IMR-90 (cell line): ENCODE results near the gene CDH23. TPM values are rescaled to one million over a fixed set of nuclear protein-coding genes. Genes with fewer than 3 reads are reported as not detected.

Source experiments
- ATAC-seq: fragments of 200-7000 bp; cut with Tn5 transposase; 2 replicates; pipeline ENCODE4 v1.9.1; 2020; ENCODE audit warnings: low read depth, mild to moderate bottlenecking, moderate library complexity
- BruUV-seq: library from RNA; stranded (reverse); fragments of 400-500 nt; replicated peaks from 2 replicates; lab custom pipeline; 2021; lab: Mats Ljungman, UMichigan
- CTCF ChIA-PET: fragments of 300-600 bp; formaldehyde crosslinking; extraction: SDS; loops from one replicate; lab custom pipeline; 2021; ENCODE audit warnings: antibody characterized with exemption; lab: Yijun Ruan, JAX
- POLR2A ChIA-PET: fragments of 300-600 bp; sonication (Branson Sonifier 250); formaldehyde crosslinking; loops from one replicate; lab custom pipeline; 2022; ENCODE audit warnings: antibody characterized with exemption; ENCODE audit not compliant: unreplicated experiment; lab: Charles Lee
- DNase-seq: peaks from one replicate; pipeline ENCODE4 v3.0.0; 2013
- H2AFZ ChIP-seq: replicated peaks from 2 replicates; pipeline ENCODE3; 2013; ENCODE audit warnings: low read length, mild to moderate bottlenecking; ENCODE audit not compliant: poor library complexity
- H2AK5ac ChIP-seq: 2 replicates; pipeline ENCODE4 v1.6.1; 2013; ENCODE audit warnings: low read depth, low read length, inconsistent platforms
- H2AK9ac ChIP-seq: replicated peaks from 2 replicates; pipeline ENCODE3; 2013; ENCODE audit warnings: mild to moderate bottlenecking, low read depth, low read length, moderate library complexity; ENCODE audit not compliant: poor library complexity
- H2BK120ac ChIP-seq: 2 replicates; pipeline ENCODE4 v1.6.1; 2013; ENCODE audit warnings: low read depth, low read length, inconsistent platforms
- H2BK15ac ChIP-seq: 3 replicates; pipeline ENCODE4 v1.6.1; 2013; ENCODE audit warnings: low read depth, low read length, inconsistent platforms
- H2BK20ac ChIP-seq: 2 replicates; pipeline ENCODE4 v1.6.1; 2013; ENCODE audit warnings: low read depth, mild to moderate bottlenecking, inconsistent platforms, low read length, moderate library complexity
- H2BK5ac ChIP-seq: 2 replicates; pipeline ENCODE4 v1.6.1; 2013; ENCODE audit warnings: mild to moderate bottlenecking, low read depth, low read length, inconsistent platforms; ENCODE audit not compliant: poor library complexity, severe bottlenecking
- H3K14ac ChIP-seq: replicated peaks from 2 replicates; pipeline ENCODE4 v1.6.1; 2013; ENCODE audit warnings: low read depth, low read length, inconsistent platforms
- H3K18ac ChIP-seq: 2 replicates; pipeline ENCODE4 v1.6.1; 2013; ENCODE audit warnings: low read depth, low read length, control low read depth
- H3K23ac ChIP-seq: 2 replicates; pipeline ENCODE4 v1.6.1; 2013; ENCODE audit warnings: low read depth, low read length, inconsistent platforms
- H3K27ac ChIP-seq: 2 replicates; pipeline ENCODE4 v1.5.1; 2013; ENCODE audit warnings: mild to moderate bottlenecking, control low read depth, low read length; ENCODE audit not compliant: insufficient read depth
- H3K27me3 ChIP-seq: 2 replicates; pipeline ENCODE4 v1.6.1; 2013; ENCODE audit warnings: low read length; ENCODE audit not compliant: control insufficient read depth, insufficient read depth
- H3K36me3 ChIP-seq: 2 replicates; pipeline ENCODE4 v1.6.1; 2013; ENCODE audit warnings: low read length, mixed read lengths; ENCODE audit not compliant: control insufficient read depth, insufficient read depth
- H3K4ac ChIP-seq: 2 replicates; pipeline ENCODE4 v1.6.1; 2013; ENCODE audit warnings: low read depth, low read length, inconsistent platforms
- H3K4me1 ChIP-seq: 2 replicates; pipeline ENCODE4 v1.6.1; 2013; ENCODE audit warnings: low read length, mixed read lengths; ENCODE audit not compliant: control insufficient read depth, insufficient read depth
- H3K4me2 ChIP-seq: 2 replicates; pipeline ENCODE4 v1.6.1; 2013; ENCODE audit warnings: low read depth, mild to moderate bottlenecking, control low read depth, low read length, moderate library complexity
- H3K4me3 ChIP-seq: 2 replicates; pipeline ENCODE4 v1.5.1; 2013; ENCODE audit warnings: low read depth, mild to moderate bottlenecking, control low read depth, low read length, moderate library complexity; ENCODE audit not compliant: insufficient read depth
- H3K56ac ChIP-seq: 2 replicates; pipeline ENCODE4 v1.6.1; 2013; ENCODE audit warnings: low read length, inconsistent platforms; ENCODE audit not compliant: insufficient read depth; ENCODE audit errors: extremely low read depth
- H3K79me1 ChIP-seq, 2 experiments: 2 replicates each; pipeline ENCODE4 v1.6.1; 2013; ENCODE audit warnings: low read length in 2 of 2, inconsistent platforms in 1 of 2, low read depth in 1 of 2
- H3K9ac ChIP-seq: 2 replicates; pipeline ENCODE4 v1.6.1; 2013; ENCODE audit warnings: low read depth, low read length, control low read depth
- H3K9me1 ChIP-seq: 2 replicates; pipeline ENCODE4 v1.6.1; 2013; ENCODE audit warnings: low read length, inconsistent platforms; ENCODE audit not compliant: insufficient read depth
- H3K9me3 ChIP-seq: 2 replicates; pipeline ENCODE4 v1.6.1; 2013; ENCODE audit warnings: low read length; ENCODE audit not compliant: control insufficient read depth, insufficient read depth
- H4K20me1 ChIP-seq: 2 replicates; pipeline ENCODE4 v1.6.1; 2013; ENCODE audit warnings: low read length, inconsistent platforms; ENCODE audit not compliant: insufficient read depth
- H4K5ac ChIP-seq: 2 replicates; pipeline ENCODE4 v1.6.1; 2013; ENCODE audit warnings: mild to moderate bottlenecking, low read depth, low read length, control low read depth
- H4K8ac ChIP-seq, 2 experiments: 2 replicates each; pipeline ENCODE4 v1.6.1; 2013; ENCODE audit warnings: low read depth in 2 of 2, low read length in 2 of 2, control low read depth in 1 of 2, inconsistent platforms in 1 of 2
- H4K91ac ChIP-seq: 2 replicates; pipeline ENCODE4 v1.6.1; 2013; ENCODE audit warnings: low read depth, low read length, inconsistent platforms; ENCODE audit not compliant: insufficient read depth
- BHLHE40 ChIP-seq: fragments of 150-350 bp; IDR thresholded peaks from 2 replicates; pipeline ENCODE4 v1.6.1; 2016; ENCODE audit warnings: mild to moderate bottlenecking, low read depth, low read length
- CEBPB ChIP-seq: IDR thresholded peaks from 2 replicates; pipeline ENCODE4 v1.6.1; 2012; ENCODE audit warnings: low read depth, low read length, improper control_type of control experiment
- CHD1 ChIP-seq: IDR thresholded peaks from 2 replicates; pipeline ENCODE4 v1.6.1; 2012; ENCODE audit warnings: low read depth, low read length, improper control_type of control experiment
- FOS ChIP-seq: fragments of 150-350 bp; IDR thresholded peaks from 2 replicates; pipeline ENCODE4 v1.6.1; 2016; ENCODE audit warnings: low read depth, low read length
- MAFK ChIP-seq: IDR thresholded peaks from 2 replicates; pipeline ENCODE4 v1.6.1; 2012; ENCODE audit warnings: low read depth, low read length, improper control_type of control experiment
- MAZ ChIP-seq: IDR thresholded peaks from 2 replicates; pipeline ENCODE4 v1.6.1; 2012; ENCODE audit warnings: low read depth, mild to moderate bottlenecking, low read length, improper control_type of control experiment, moderate library complexity, borderline replicate concordance
- MXI1 ChIP-seq: IDR thresholded peaks from 2 replicates; pipeline ENCODE4 v1.6.1; 2012; ENCODE audit warnings: low read depth, mild to moderate bottlenecking, low read length, moderate library complexity, borderline replicate concordance
- NFE2L2 ChIP-seq: fragments of 150-350 bp; IDR thresholded peaks from 2 replicates; pipeline ENCODE4 v1.6.1; 2016; ENCODE audit warnings: low read depth, mild to moderate bottlenecking, low read length
- POLR2A ChIP-seq: IDR thresholded peaks from 2 replicates; pipeline ENCODE4 v1.6.1; 2012; ENCODE audit warnings: mild to moderate bottlenecking, low read depth, low read length
- RAD21 ChIP-seq: IDR thresholded peaks from 2 replicates; pipeline ENCODE4 v1.6.1; 2012; ENCODE audit warnings: low read length, improper control_type of control experiment
- RCOR1 ChIP-seq: IDR thresholded peaks from 2 replicates; pipeline ENCODE4 v1.6.1; 2012; ENCODE audit warnings: mild to moderate bottlenecking, low read length, improper control_type of control experiment; ENCODE audit not compliant: insufficient replicate concordance
- RFX5 ChIP-seq: IDR thresholded peaks from 2 replicates; pipeline ENCODE4 v1.8.0; 2012; ENCODE audit warnings: low read depth, mild to moderate bottlenecking, low read length, moderate library complexity
- SMC3 ChIP-seq: fragments of 150-350 bp; IDR thresholded peaks from 2 replicates; pipeline ENCODE4 v1.6.1; 2016; ENCODE audit warnings: low read depth, mild to moderate bottlenecking, antibody characterized with exemption, low read length, moderate library complexity
- WGBS, 2 experiments: methylation state at CpG; one replicate each; pipeline versions ENCODE4 v1.1.5 to v1.1.7; 2013; ENCODE audit warnings: missing lambda C conversion rate in 2 of 2; ENCODE audit not compliant: insufficient read length in 1 of 2; ENCODE audit errors: extremely low coverage in 2 of 2; 5-methylcytosine and 5-hydroxymethylcytosine counted together
- dilution Hi-C: fragments of 300-500 bp; cut with HindIII; formaldehyde crosslinking; loops from one replicate; pipeline ENCODE4 v1.14.3; 2018; ENCODE audit warnings: low sequenced_read_pairs; ENCODE audit not compliant: unreplicated experiment
- in situ Hi-C: fragments of 300-500 bp; cut with MboI; formaldehyde crosslinking; loops from 3 replicates; pipeline ENCODE4 v1.14.3; 2019; ENCODE audit warnings: low sequenced_read_pairs, inconsistent platforms, mixed read lengths
- intact Hi-C: fragments of 100-400 bp; cut with micrococcal nuclease; formaldehyde crosslinking; loops from 2 replicates; pipeline ENCODE4 v1.10.0; 2022
- polyA plus RNA-seq, 3 experiments: library from polyadenylated mRNA; depleted of rRNA; stranded (reverse); fragments of >200 nt; gene quantifications; 2 replicates each; pipeline ENCODE4 v1.2.3, GENCODE V29; 2012; ENCODE audit warnings: low replicate concordance in 1 of 3
- total RNA-seq: library from RNA; depleted of rRNA; stranded (reverse); fragments of >200 nt; gene quantifications from 2 replicates; pipeline ENCODE4 v1.2.3, GENCODE V29; 2012
- TF ChIP-seq, protein P1 (sequence below): fragments of 150-350 bp; IDR thresholded peaks from 2 replicates; pipeline ENCODE4 v1.6.1; 2017; ENCODE audit warnings: mild to moderate bottlenecking, antibody characterized with exemption, low read length, low read depth
- TF ChIP-seq, protein P2 (sequence below): fragments of 150-350 bp; IDR thresholded peaks from 2 replicates; pipeline ENCODE4 v1.6.1; 2016; ENCODE audit warnings: low read depth, mild to moderate bottlenecking, low read length, moderate library complexity, borderline replicate concordance
- TF ChIP-seq, protein P3 (sequence below): conservative IDR thresholded peaks from 2 replicates; pipeline ENCODE4 v1.5.1; 2012; ENCODE audit warnings: mild to moderate bottlenecking, low read depth, low read length, improper control_type of control experiment

CDH23 gene
- total and polyA plus RNA-seq, 2 of the 4 experiments (the other 2 are of a cell fraction), result under 0.01 to 0.03 TPM

DNA sequence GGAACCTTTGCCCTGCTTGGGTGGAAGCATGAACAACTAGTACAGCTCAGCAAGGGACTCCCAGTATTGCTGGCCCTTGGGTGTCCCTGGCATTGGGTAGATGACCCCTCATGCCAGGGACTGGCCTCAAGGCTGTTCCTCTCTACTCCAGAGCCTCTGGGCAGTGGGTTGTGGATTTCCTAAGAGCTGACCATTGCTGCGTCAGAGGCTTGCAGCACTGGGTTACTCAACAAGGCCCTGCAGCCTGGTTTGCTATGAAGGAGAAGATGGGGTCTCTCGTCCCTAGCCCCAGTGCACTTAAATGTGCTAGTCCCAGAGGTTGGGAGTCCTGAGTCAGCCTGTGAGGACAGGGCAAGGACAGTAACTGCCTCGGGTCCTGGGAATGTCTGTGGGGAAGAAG, 374.1 kb downstream of the CDH23 start:
- H4K20me1 ChIP-seq, result no peaks in the 10 kb centered on the region
- H2BK15ac ChIP-seq, result peak overlapping the region; percentile 82; the same call in 2 of the 3 replicates
- no peak overlapping the region for H3K4me3 ChIP-seq
- TF ChIP-seq SMC3 (no peak), NFE2L2 (no peak), RFX5 (no peak), MAZ (no peak), CHD1 (no peak), RCOR1 (no peak), CEBPB (no peak), BHLHE40 (no peak), POLR2A (no peak), MAFK (no peak), FOS (no peak), RAD21 (no peak), MXI1 (no peak)
- TF ChIP-seq, protein P1, sequence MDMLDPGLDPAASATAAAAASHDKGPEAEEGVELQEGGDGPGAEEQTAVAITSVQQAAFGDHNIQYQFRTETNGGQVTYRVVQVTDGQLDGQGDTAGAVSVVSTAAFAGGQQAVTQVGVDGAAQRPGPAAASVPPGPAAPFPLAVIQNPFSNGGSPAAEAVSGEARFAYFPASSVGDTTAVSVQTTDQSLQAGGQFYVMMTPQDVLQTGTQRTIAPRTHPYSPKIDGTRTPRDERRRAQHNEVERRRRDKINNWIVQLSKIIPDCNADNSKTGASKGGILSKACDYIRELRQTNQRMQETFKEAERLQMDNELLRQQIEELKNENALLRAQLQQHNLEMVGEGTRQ, result no peak
- TF ChIP-seq, protein P2, sequence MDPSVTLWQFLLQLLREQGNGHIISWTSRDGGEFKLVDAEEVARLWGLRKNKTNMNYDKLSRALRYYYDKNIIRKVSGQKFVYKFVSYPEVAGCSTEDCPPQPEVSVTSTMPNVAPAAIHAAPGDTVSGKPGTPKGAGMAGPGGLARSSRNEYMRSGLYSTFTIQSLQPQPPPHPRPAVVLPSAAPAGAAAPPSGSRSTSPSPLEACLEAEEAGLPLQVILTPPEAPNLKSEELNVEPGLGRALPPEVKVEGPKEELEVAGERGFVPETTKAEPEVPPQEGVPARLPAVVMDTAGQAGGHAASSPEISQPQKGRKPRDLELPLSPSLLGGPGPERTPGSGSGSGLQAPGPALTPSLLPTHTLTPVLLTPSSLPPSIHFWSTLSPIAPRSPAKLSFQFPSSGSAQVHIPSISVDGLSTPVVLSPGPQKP, result no peak
- TF ChIP-seq, protein P3, sequence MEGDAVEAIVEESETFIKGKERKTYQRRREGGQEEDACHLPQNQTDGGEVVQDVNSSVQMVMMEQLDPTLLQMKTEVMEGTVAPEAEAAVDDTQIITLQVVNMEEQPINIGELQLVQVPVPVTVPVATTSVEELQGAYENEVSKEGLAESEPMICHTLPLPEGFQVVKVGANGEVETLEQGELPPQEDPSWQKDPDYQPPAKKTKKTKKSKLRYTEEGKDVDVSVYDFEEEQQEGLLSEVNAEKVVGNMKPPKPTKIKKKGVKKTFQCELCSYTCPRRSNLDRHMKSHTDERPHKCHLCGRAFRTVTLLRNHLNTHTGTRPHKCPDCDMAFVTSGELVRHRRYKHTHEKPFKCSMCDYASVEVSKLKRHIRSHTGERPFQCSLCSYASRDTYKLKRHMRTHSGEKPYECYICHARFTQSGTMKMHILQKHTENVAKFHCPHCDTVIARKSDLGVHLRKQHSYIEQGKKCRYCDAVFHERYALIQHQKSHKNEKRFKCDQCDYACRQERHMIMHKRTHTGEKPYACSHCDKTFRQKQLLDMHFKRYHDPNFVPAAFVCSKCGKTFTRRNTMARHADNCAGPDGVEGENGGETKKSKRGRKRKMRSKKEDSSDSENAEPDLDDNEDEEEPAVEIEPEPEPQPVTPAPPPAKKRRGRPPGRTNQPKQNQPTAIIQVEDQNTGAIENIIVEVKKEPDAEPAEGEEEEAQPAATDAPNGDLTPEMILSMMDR, result no peak
- no peak overlapping the region for H3K23ac ChIP-seq
- no peaks in the 10 kb centered on the region for H3K9me3 ChIP-seq
- WGBS, 2 experiments, result 100% methylated on average over 1 of the region's 3 CpGs; no CpG with 5 or more reads in 1 of the 2 experiments
- DNase-seq, result no peak
- in situ Hi-C loops (no loop called here), intact Hi-C loops (loop anchor here (5.0 kb wide), 1 partner anchor 73 kb away; no protein-coding TSS in a partner anchor), dilution Hi-C loops (no loop called here)
- H2AFZ ChIP-seq, result no peak overlapping the region
- H3K14ac ChIP-seq, result no peak overlapping the region; the same call in 1 of the 2 replicates
- H3K27me3 ChIP-seq, result no peaks in the 10 kb centered on the region
- no peak for ATAC-seq
- no peak overlapping the region for H3K56ac ChIP-seq
- peak overlapping the region; percentile 72 for H3K4ac ChIP-seq
- peak overlapping the region; percentile 59 for H2BK20ac ChIP-seq
- H3K9ac ChIP-seq, result no peak overlapping the region
- peaks cover 42% of the 10 kb centered on the region for H3K9me1 ChIP-seq
- peak overlapping the region; percentile 34 for H3K27ac ChIP-seq
- H4K5ac ChIP-seq, result peak overlapping the region; percentile 70
- H4K8ac ChIP-seq, result peak overlapping the region; percentile 75 to 84
- ChIA-PET POLR2A (no interaction called here), CTCF (no interaction called here)
- peak overlapping the region; percentile 67 for H3K18ac ChIP-seq
- peaks cover 6 to 23% of the 10 kb centered on the region in 2 experiments; a peak in 2 of 4 replicates for H3K79me1 ChIP-seq
- peak overlapping the region; percentile 8 for H2AK9ac ChIP-seq
- peak overlapping the region; percentile 76 for H2BK5ac ChIP-seq
- H3K36me3 ChIP-seq, result no peaks in the 10 kb centered on the region
- peak overlapping the region; percentile 91 for H2BK120ac ChIP-seq
- H3K4me2 ChIP-seq, result no peak overlapping the region
- peak overlapping the region; percentile 85 for H2AK5ac ChIP-seq
- peak overlapping the region; percentile 72 for H4K91ac ChIP-seq
- no TSS peak for BruUV-seq
- H3K4me1 ChIP-seq, result peaks cover 54% of the 10 kb centered on the region
